Glomerular visceral epithelial cell (primary cell): Measurements from ENCODE around the gene RBKS.

Source experiments
- DNase-seq: peaks from one replicate; pipeline ENCODE4 v3.0.0-alpha.2; 2016; ENCODE audit errors: extremely low spot score

RBKS gene

GRCh38 chr2:27735263-27735904 is 154.8 kb downstream of the RBKS start:
- peak; percentile 45 for DNase-seq

- DNase-seq = no peak
Measured at GRCh38 chr2:27734305-27734704, 155.9 kb downstream of the RBKS start.
